Panc1 (cell line): ENCODE results near the gene ARID4A. TPM values are rescaled to one million over a fixed set of nuclear protein-coding genes. Genes with fewer than 3 reads are reported as not detected.

Experiments
- ATAC-seq: fragments of 200-7000 bp; cut with Tn5 transposase; 2 replicates; pipeline ENCODE4 v1.9.1; 2020; ENCODE audit warnings: mild to moderate bottlenecking, moderate library complexity
- BruUV-seq: library from RNA; stranded (reverse); fragments of 400-500 nt; replicated peaks from 2 replicates; lab custom pipeline; 2021; lab: Mats Ljungman, UMichigan
- CTCF ChIA-PET: fragments of 300-600 bp; sonication (Branson Sonifier 250); formaldehyde crosslinking; loops from one replicate; lab custom pipeline; 2022; ENCODE audit warnings: antibody characterized with exemption; lab: Charles Lee
- POLR2A ChIA-PET: fragments of 300-600 bp; sonication (Branson Sonifier 250); formaldehyde crosslinking; loops from one replicate; lab custom pipeline; 2022; ENCODE audit warnings: antibody characterized with exemption; lab: Charles Lee
- DNase-seq: peaks from one replicate; pipeline ENCODE4 v3.0.0-alpha.2; 2010; ENCODE audit warnings: low read depth, low spot score
- H3K27ac ChIP-seq: 2 replicates; pipeline ENCODE4 v1.5.1; 2011; ENCODE audit warnings: mild to moderate bottlenecking, low read length, inconsistent platforms
- H3K27me3 ChIP-seq: fragments of 200-500 bp; sonication (Bioruptor generic); 2 replicates; pipeline ENCODE4 v1.6.0; 2014; ENCODE audit warnings: low read length, inconsistent platforms; ENCODE audit not compliant: control insufficient read depth, insufficient read depth
- H3K36me3 ChIP-seq: fragments of 200-500 bp; sonication (Bioruptor generic); 2 replicates; pipeline ENCODE4 v1.5.1; 2014; ENCODE audit warnings: inconsistent platforms, mild to moderate bottlenecking, low read length, moderate library complexity; ENCODE audit not compliant: control insufficient read depth, insufficient read depth
- H3K4me1 ChIP-seq: 2 replicates; pipeline ENCODE4 v1.5.1; 2011; ENCODE audit warnings: inconsistent platforms, mild to moderate bottlenecking, low read length, moderate library complexity; ENCODE audit not compliant: control insufficient read depth, insufficient read depth
- H3K4me3 ChIP-seq, 2 experiments: 2 replicates each; pipeline ENCODE4 v1.5.1; 2011 to 2012; ENCODE audit warnings: low read depth in 2 of 2, low read length in 2 of 2, mild to moderate bottlenecking in 2 of 2, inconsistent platforms in 1 of 2, moderate library complexity in 1 of 2
- H3K9me3 ChIP-seq: fragments of 200-500 bp; sonication (Bioruptor generic); 2 replicates; pipeline ENCODE4 v1.5.1; 2014; ENCODE audit warnings: low read depth, mild to moderate bottlenecking, inconsistent platforms, low read length, moderate library complexity; ENCODE audit not compliant: control insufficient read depth, insufficient read depth
- CTCF ChIP-seq: fragments of 450-650 bp; IDR thresholded peaks from 2 replicates; pipeline ENCODE4 v1.5.1; 2017; ENCODE audit warnings: mild to moderate bottlenecking
- POLR2AphosphoS5 ChIP-seq: IDR thresholded peaks from 2 replicates; pipeline ENCODE4 v1.6.1; 2012; ENCODE audit warnings: mild to moderate bottlenecking, low read depth, low read length, moderate library complexity
- SIN3A ChIP-seq: IDR thresholded peaks from 2 replicates; pipeline ENCODE4 v1.6.1; 2012; ENCODE audit warnings: low read depth, mild to moderate bottlenecking, low read length, moderate library complexity, borderline replicate concordance; ENCODE audit not compliant: insufficient read depth
- TCF7L2 ChIP-seq: IDR thresholded peaks from 2 replicates; pipeline ENCODE4 v1.6.1; 2011; ENCODE audit warnings: mild to moderate bottlenecking, low read depth, low read length, inconsistent platforms
- in situ Hi-C: cut with HindIII; loops from 2 replicates; pipeline ENCODE4 v1.10.0; 2016; ENCODE audit warnings: low sequenced_read_pairs, low pct_unique_long_range_greater_than_20kb
- intact Hi-C: fragments of 100-400 bp; cut with micrococcal nuclease; formaldehyde crosslinking; loops from one replicate; pipeline ENCODE4 v1.10.0; 2022; ENCODE audit not compliant: unreplicated experiment
- total RNA-seq: library from RNA; stranded (reverse); gene quantifications from one replicate; pipeline ENCODE4 v1.2.1, GENCODE V29; 2021; ENCODE audit not compliant: unreplicated experiment
- TF ChIP-seq, protein P1 (sequence below), 2 experiments: IDR thresholded peaks; 2 replicates each; pipeline ENCODE4 v1.6.1; 2011 to 2012; ENCODE audit warnings: low read depth in 2 of 2, control low read depth in 1 of 2, low read length in 1 of 2, mild to moderate bottlenecking in 1 of 2, moderate library complexity in 1 of 2; ENCODE audit not compliant: insufficient read depth in 1 of 2

ARID4A gene
- total RNA-seq, 1 experiment from 2014 or later: 11.4 TPM

- intact Hi-C loops: no loop called here
- Histone ChIP-seq H3K36me3 (peaks cover 30% of the 10 kb centered on the region), H3K9me3 (no peaks in the 10 kb centered on the region), H3K4me3 (no peak overlapping the region), H3K27me3 (no peaks in the 10 kb centered on the region), H3K4me1 (no peaks in the 10 kb centered on the region), H3K27ac (no peak overlapping the region)
- ChIA-PET CTCF (no interaction called here), POLR2A (no interaction called here)
- BruUV-seq: no TSS peak
- TF ChIP-seq SIN3A (no peak), CTCF (no peak), POLR2AphosphoS5 (no peak), TCF7L2 (no peak)
- TF ChIP-seq, protein P1, sequence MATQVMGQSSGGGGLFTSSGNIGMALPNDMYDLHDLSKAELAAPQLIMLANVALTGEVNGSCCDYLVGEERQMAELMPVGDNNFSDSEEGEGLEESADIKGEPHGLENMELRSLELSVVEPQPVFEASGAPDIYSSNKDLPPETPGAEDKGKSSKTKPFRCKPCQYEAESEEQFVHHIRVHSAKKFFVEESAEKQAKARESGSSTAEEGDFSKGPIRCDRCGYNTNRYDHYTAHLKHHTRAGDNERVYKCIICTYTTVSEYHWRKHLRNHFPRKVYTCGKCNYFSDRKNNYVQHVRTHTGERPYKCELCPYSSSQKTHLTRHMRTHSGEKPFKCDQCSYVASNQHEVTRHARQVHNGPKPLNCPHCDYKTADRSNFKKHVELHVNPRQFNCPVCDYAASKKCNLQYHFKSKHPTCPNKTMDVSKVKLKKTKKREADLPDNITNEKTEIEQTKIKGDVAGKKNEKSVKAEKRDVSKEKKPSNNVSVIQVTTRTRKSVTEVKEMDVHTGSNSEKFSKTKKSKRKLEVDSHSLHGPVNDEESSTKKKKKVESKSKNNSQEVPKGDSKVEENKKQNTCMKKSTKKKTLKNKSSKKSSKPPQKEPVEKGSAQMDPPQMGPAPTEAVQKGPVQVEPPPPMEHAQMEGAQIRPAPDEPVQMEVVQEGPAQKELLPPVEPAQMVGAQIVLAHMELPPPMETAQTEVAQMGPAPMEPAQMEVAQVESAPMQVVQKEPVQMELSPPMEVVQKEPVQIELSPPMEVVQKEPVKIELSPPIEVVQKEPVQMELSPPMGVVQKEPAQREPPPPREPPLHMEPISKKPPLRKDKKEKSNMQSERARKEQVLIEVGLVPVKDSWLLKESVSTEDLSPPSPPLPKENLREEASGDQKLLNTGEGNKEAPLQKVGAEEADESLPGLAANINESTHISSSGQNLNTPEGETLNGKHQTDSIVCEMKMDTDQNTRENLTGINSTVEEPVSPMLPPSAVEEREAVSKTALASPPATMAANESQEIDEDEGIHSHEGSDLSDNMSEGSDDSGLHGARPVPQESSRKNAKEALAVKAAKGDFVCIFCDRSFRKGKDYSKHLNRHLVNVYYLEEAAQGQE (IDR thresholded peaks at IDR 0.05; ENCODE audit: insufficient read depth in 1 of 2, low read depth in 2 of 2, low read length in 1 of 2): no peak
- DNase-seq: no peak
- in situ Hi-C loops: no loop called here
- ATAC-seq: no peak
These were observed 6.2 kb upstream of the ARID4A start for GRCh38 chr14:58292187-58292586.

DNA sequence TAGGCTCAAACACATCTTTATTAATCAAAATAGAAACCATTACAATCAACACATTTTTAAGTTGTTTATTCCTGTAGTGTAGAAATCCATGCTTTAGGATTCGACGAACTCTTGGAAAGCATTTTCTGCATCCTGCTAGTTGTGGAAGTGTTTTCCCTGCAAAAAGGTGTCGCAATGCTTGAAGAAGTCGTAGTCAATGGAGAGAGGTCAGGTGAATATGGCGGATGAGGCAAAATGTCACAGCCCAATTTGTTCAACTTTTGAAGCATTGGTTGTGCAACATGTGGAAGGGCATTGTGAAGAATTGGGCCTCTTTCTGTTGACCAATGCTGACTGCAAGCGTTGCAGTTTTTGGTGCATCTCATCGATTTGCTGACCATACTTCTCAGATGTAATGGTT lies 4.2 kb upstream of the ARID4A start:
- no peak for ATAC-seq
- CTCF ChIA-PET: no interaction called here
- H3K4me3 ChIP-seq: no peak overlapping the region
- no peaks in the 10 kb centered on the region for H3K27me3 ChIP-seq
- in situ Hi-C loops (no loop called here), intact Hi-C loops (no loop called here)
- H3K4me1 ChIP-seq: no peaks in the 10 kb centered on the region
- no peaks in the 10 kb centered on the region for H3K9me3 ChIP-seq
- peaks cover 28% of the 10 kb centered on the region for H3K36me3 ChIP-seq
- no peak overlapping the region for H3K27ac ChIP-seq
- TF ChIP-seq SIN3A: no peak
- TF ChIP-seq CTCF: no peak
- no peak for TF ChIP-seq POLR2AphosphoS5
- TF ChIP-seq TCF7L2: no peak
- TF ChIP-seq, protein P1 (IDR thresholded peaks at IDR 0.05; ENCODE audit: insufficient read depth in 1 of 2, low read depth in 2 of 2, low read length in 1 of 2): no peak
- POLR2A ChIA-PET: no interaction called here
- DNase-seq: no peak
- BruUV-seq: no TSS peak
